ENCODE data around the gene ATOSA. TPM values are rescaled to one million over a fixed set of nuclear protein-coding genes. Genes with fewer than 3 reads are reported as not detected.

The ATOSA gene
- total RNA-seq, 1 experiment from 2014 or later = 4.7 TPM

DNA sequence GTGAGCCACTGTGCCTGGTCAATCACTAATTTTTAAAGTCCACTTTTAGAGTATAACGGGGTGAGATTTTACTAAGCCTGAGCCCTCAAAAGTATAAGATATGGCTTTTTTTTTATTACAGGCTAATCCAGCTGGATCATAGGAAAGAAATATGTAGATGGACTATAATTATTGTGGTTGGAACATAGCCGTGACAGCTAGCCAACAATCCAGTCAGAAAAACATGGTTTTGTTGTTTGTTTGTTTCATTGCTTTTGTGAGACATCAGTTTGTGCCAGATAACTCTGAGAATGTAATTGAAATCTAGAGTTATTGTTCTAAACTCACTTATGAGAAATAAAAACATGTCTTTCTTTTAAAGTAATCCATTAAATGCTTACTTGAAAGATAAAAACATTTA, 37.3 kb upstream of the ATOSA start:
- H3K4me1 ChIP-seq (ENCODE audit: control insufficient read depth in 1 of 2, insufficient read depth in 2 of 2, low read length in 2 of 2) = no peaks in the 10 kb centered on the region
- POLR2A ChIA-PET = no interaction called here
- TF ChIP-seq CEBPB (IDR thresholded peaks at IDR 0.05; ENCODE audit: low read depth) (no peak), ELF1 (IDR thresholded peaks at IDR 0.05; ENCODE audit: borderline replicate concordance, low read depth) (no peak), RAD21 (IDR thresholded peaks at IDR 0.05; ENCODE audit: low read depth) (no peak), ZFX (IDR thresholded peaks at IDR 0.05) (no peak), EZH2 (IDR thresholded peaks at IDR 0.05) (no peak), POLR2AphosphoS5 (IDR thresholded peaks at IDR 0.05; ENCODE audit: low read depth, low read length) (no peak), CBX3 (IDR thresholded peaks at IDR 0.05; ENCODE audit: low read depth) (no peak), YY1 (IDR thresholded peaks at IDR 0.05; ENCODE audit: extremely low read depth, insufficient replicate concordance, low read depth, low read length) (no peak), SP1 (IDR thresholded peaks at IDR 0.05; ENCODE audit: low read depth) (no peak), SRF (IDR thresholded peaks at IDR 0.05; ENCODE audit: low read depth) (no peak), TCF7L2 (IDR thresholded peaks at IDR 0.05; ENCODE audit: borderline replicate concordance, extremely low read depth, insufficient read depth, insufficient read length) (no peak), EZH2phosphoT487 (IDR thresholded peaks at IDR 0.05; ENCODE audit: borderline replicate concordance) (no peak), EGR1 (IDR thresholded peaks at IDR 0.05; ENCODE audit: low read depth) (no peak), JUND (IDR thresholded peaks at IDR 0.05) (no peak), POLR2A (IDR thresholded peaks at IDR 0.05; ENCODE audit: borderline replicate concordance, extremely low read depth, insufficient read depth, insufficient read length) (no peak)
- TF ChIP-seq, protein P1, sequence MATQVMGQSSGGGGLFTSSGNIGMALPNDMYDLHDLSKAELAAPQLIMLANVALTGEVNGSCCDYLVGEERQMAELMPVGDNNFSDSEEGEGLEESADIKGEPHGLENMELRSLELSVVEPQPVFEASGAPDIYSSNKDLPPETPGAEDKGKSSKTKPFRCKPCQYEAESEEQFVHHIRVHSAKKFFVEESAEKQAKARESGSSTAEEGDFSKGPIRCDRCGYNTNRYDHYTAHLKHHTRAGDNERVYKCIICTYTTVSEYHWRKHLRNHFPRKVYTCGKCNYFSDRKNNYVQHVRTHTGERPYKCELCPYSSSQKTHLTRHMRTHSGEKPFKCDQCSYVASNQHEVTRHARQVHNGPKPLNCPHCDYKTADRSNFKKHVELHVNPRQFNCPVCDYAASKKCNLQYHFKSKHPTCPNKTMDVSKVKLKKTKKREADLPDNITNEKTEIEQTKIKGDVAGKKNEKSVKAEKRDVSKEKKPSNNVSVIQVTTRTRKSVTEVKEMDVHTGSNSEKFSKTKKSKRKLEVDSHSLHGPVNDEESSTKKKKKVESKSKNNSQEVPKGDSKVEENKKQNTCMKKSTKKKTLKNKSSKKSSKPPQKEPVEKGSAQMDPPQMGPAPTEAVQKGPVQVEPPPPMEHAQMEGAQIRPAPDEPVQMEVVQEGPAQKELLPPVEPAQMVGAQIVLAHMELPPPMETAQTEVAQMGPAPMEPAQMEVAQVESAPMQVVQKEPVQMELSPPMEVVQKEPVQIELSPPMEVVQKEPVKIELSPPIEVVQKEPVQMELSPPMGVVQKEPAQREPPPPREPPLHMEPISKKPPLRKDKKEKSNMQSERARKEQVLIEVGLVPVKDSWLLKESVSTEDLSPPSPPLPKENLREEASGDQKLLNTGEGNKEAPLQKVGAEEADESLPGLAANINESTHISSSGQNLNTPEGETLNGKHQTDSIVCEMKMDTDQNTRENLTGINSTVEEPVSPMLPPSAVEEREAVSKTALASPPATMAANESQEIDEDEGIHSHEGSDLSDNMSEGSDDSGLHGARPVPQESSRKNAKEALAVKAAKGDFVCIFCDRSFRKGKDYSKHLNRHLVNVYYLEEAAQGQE (IDR thresholded peaks at IDR 0.05; ENCODE audit: low read depth) = no peak
- TF ChIP-seq, protein P2, sequence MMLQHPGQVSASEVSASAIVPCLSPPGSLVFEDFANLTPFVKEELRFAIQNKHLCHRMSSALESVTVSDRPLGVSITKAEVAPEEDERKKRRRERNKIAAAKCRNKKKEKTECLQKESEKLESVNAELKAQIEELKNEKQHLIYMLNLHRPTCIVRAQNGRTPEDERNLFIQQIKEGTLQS (IDR thresholded peaks at IDR 0.05) = no peak
- TF ChIP-seq, protein P3, sequence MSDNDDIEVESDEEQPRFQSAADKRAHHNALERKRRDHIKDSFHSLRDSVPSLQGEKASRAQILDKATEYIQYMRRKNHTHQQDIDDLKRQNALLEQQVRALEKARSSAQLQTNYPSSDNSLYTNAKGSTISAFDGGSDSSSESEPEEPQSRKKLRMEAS (IDR thresholded peaks at IDR 0.05) = no peak
- TF ChIP-seq, protein P4, sequence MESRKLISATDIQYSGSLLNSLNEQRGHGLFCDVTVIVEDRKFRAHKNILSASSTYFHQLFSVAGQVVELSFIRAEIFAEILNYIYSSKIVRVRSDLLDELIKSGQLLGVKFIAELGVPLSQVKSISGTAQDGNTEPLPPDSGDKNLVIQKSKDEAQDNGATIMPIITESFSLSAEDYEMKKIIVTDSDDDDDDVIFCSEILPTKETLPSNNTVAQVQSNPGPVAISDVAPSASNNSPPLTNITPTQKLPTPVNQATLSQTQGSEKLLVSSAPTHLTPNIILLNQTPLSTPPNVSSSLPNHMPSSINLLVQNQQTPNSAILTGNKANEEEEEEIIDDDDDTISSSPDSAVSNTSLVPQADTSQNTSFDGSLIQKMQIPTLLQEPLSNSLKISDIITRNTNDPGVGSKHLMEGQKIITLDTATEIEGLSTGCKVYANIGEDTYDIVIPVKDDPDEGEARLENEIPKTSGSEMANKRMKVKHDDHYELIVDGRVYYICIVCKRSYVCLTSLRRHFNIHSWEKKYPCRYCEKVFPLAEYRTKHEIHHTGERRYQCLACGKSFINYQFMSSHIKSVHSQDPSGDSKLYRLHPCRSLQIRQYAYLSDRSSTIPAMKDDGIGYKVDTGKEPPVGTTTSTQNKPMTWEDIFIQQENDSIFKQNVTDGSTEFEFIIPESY (IDR thresholded peaks at IDR 0.05; ENCODE audit: extremely low read depth, insufficient replicate concordance, low read length) = no peak
- H3K4me2 ChIP-seq (ENCODE audit: low read length) = no peak overlapping the region
- no peak overlapping the region for H2AFZ ChIP-seq (ENCODE audit: low read depth, low read length, poor library complexity, severe bottlenecking)
- RAD21 ChIA-PET (ENCODE audit: low non-redundant PET in 1 of 2, low total read pairs in 2 of 2, uncharacterized antibody in 2 of 2, unreplicated experiment in 2 of 2) = no interaction called here
- no peak overlapping the region for H3K4me3 ChIP-seq (replicated peaks in 1 of 2; ENCODE audit: low read depth in 1 of 2, low read length in 2 of 2)
- no TSS peak for BruUV-seq (replicated peaks)
- H3K36me3 ChIP-seq (ENCODE audit: control insufficient read depth in 1 of 2, insufficient read depth in 2 of 2, low read length in 2 of 2) = no peaks in the 10 kb centered on the region
- no peaks in the 10 kb centered on the region for H3K79me2 ChIP-seq (ENCODE audit: insufficient read depth, low read length)
- no peaks in the 10 kb centered on the region for H4K20me1 ChIP-seq (ENCODE audit: insufficient read depth)
- CTCF ChIA-PET = no interaction called here
- no peak for DNase-seq (ENCODE audit: low read depth, low spot score)
- H3K9me3 ChIP-seq (ENCODE audit: control insufficient read depth in 1 of 2, insufficient read depth in 1 of 2, low read depth in 1 of 2, low read length in 2 of 2) = no peaks in the 10 kb centered on the region
- H3K9ac ChIP-seq (ENCODE audit: low read length) = no peak overlapping the region
- intact Hi-C loops (cut with micrococcal nuclease) = no loop called here
- no peak overlapping the region for H3K27ac ChIP-seq (ENCODE audit: low read depth, low read length)
- H3K27me3 ChIP-seq (ENCODE audit: insufficient read depth, low read length) = no peaks in the 10 kb centered on the region
- H3K9me2 ChIP-seq (ENCODE audit: insufficient read depth) = no peaks in the 10 kb centered on the region
- ATAC-seq = no peak
